ENCODE measurements around the gene TWNK. TPM values are rescaled to one million over a fixed set of nuclear protein-coding genes. Genes with fewer than 3 reads are reported as not detected.

Gene TWNK
- total and polyA plus RNA-seq, 2 donors from 2014 or later, result 3.8 to 8.9 TPM

- peaks cover 0 to 10% (median 0%) of the 10 kb centered on the region in 3 donors for H3K4me1 ChIP-seq (ENCODE audit: control insufficient read depth in 2 of 3, insufficient read depth in 2 of 3, low read depth in 1 of 3, low read length in 3 of 3)
- no peak overlapping the region for H3K27ac ChIP-seq (ENCODE audit: low read depth in 2 of 2, low read length in 2 of 2)
- intact Hi-C loops (cut with DNase I), result no loop called here
- H3K9ac ChIP-seq (ENCODE audit: low read length in 3 of 3), result peak overlapping the region in 1 of 3 donors; percentile 46
- FAIRE-seq (no peak), DNase-seq (no peak)
- H3K36me3 ChIP-seq (ENCODE audit: control insufficient read depth in 2 of 3, insufficient read depth in 3 of 3, low read length in 3 of 3), result peaks cover 0 to 18% (median 13%) of the 10 kb centered on the region in 3 donors
- H3K9me3 ChIP-seq (ENCODE audit: control insufficient read depth in 2 of 3, insufficient read depth in 1 of 3, low read length in 3 of 3), result no peaks in the 10 kb centered on the region
- TF ChIP-seq CTCF (IDR thresholded peaks at IDR 0.05; ENCODE audit: borderline replicate concordance, extremely low read depth, insufficient read depth), result no peak
- no peak overlapping the region for H3K4me3 ChIP-seq (ENCODE audit: low read length in 3 of 3)
- H3K27me3 ChIP-seq (ENCODE audit: control insufficient read depth, insufficient read depth, low read length), result no peaks in the 10 kb centered on the region
Measured at GRCh38 chr10:101007915-101008822, 20.8 kb downstream of the TWNK start.

DNA sequence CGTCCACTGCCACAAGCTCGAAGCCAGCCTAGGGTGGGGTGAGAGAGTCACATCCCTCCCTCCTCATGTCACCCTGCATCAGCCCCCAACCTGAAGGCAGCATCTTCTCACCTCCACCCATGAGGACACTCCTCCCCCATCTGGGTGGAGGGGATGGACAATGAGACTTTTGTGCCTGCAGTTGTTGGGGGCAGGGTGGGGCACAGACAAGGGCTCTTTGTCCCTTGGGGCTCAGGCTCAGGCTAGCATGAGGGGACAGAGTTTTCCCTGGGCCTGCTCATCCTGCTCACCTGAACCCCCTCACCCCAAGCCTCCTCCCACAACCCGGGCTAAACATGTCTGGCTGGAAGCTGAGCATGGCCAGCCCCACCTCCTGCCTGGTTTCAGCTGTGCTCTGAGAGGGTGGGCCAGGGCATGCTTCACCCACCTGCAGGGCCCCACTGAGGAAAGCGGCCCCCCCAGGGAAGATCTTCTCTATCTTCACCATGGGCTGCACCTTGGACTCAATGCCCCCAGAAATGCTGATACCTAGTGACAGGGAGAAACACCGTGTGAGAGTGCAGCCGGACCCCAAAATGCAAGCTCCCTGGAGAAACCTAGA lies 21.6 kb downstream of the TWNK start:
- no peak overlapping the region for H3K4me3 ChIP-seq (ENCODE audit: low read length in 3 of 3)
- intact Hi-C loops (cut with DNase I), result no loop called here
- FAIRE-seq, result no peak
- H3K9ac ChIP-seq (ENCODE audit: low read length in 3 of 3), result no peak overlapping the region
- TF ChIP-seq CTCF (IDR thresholded peaks at IDR 0.05; ENCODE audit: borderline replicate concordance, extremely low read depth, insufficient read depth), result no peak
- H3K9me3 ChIP-seq (ENCODE audit: control insufficient read depth in 2 of 3, insufficient read depth in 1 of 3, low read length in 3 of 3), result no peaks in the 10 kb centered on the region
- no peak overlapping the region for H3K27ac ChIP-seq (ENCODE audit: low read depth in 2 of 2, low read length in 2 of 2)
- no peaks in the 10 kb centered on the region for H3K27me3 ChIP-seq (ENCODE audit: control insufficient read depth, insufficient read depth, low read length)
- H3K36me3 ChIP-seq (ENCODE audit: control insufficient read depth in 2 of 3, insufficient read depth in 3 of 3, low read length in 3 of 3), result peaks cover 0 to 14% (median 9%) of the 10 kb centered on the region in 3 donors
- peaks cover 0 to 13% (median 0%) of the 10 kb centered on the region in 3 donors for H3K4me1 ChIP-seq (ENCODE audit: control insufficient read depth in 2 of 3, insufficient read depth in 2 of 3, low read depth in 1 of 3, low read length in 3 of 3)
- no peak for DNase-seq

DNA sequence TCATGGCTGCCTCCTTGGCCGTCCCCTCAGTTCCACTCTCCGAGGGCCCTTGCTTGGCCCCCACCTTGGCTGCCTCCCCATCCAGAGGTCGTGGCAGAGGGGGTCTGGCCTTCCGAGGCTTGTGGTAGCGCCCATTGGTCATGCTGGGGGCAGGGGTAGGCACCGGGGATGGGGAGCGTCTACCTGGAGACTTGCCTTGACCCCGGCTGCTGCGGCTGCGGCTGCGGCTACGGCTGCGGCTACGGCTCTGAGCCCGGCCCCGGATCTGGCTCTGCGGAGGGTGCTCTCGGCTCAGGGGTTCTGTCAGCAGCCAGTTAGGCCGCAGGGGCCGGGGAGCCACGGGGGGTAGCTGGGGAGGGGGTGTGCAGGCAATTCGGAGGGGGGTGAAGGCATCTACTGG lies 23.0 kb downstream of the TWNK start:
- no peak overlapping the region for H3K9ac ChIP-seq (ENCODE audit: low read length in 3 of 3)
- no peak overlapping the region for H3K27ac ChIP-seq (ENCODE audit: low read depth in 2 of 2, low read length in 2 of 2)
- no peak overlapping the region for H3K4me3 ChIP-seq (ENCODE audit: low read length in 3 of 3)
- no peak for TF ChIP-seq CTCF (IDR thresholded peaks at IDR 0.05; ENCODE audit: borderline replicate concordance, extremely low read depth, insufficient read depth)
- DNase-seq (no peak), FAIRE-seq (no peak)
- peaks cover 0 to 9% (median 6%) of the 10 kb centered on the region in 3 donors for H3K36me3 ChIP-seq (ENCODE audit: control insufficient read depth in 2 of 3, insufficient read depth in 3 of 3, low read length in 3 of 3)
- H3K4me1 ChIP-seq (ENCODE audit: control insufficient read depth in 2 of 3, insufficient read depth in 2 of 3, low read depth in 1 of 3, low read length in 3 of 3), result peaks cover 0 to 18% (median 0%) of the 10 kb centered on the region in 3 donors
- intact Hi-C loops (cut with DNase I), result no loop called here
- H3K27me3 ChIP-seq (ENCODE audit: control insufficient read depth, insufficient read depth, low read length), result no peaks in the 10 kb centered on the region
- no peaks in the 10 kb centered on the region for H3K9me3 ChIP-seq (ENCODE audit: control insufficient read depth in 2 of 3, insufficient read depth in 1 of 3, low read length in 3 of 3)
